Cardiac muscle cell (in vitro differentiated cells and primary cell): Measurements from ENCODE around the gene NUDT14. TPM values are rescaled to one million over a fixed set of nuclear protein-coding genes. Genes with fewer than 3 reads are reported as not detected.
A peak's percentile ranks its signal among the peaks of the same experiment; 100 is the strongest.

Experiments
- DNase-seq, 2 donors: peaks; one replicate each; pipeline versions ENCODE4 v3.0.0 to v3.0.0-alpha.2; 2010 to 2017; ENCODE audit warnings: low read depth in 1 of 2, low spot score in 1 of 2
- H3K27ac ChIP-seq: fragments of 200-600 bp; sonication (generic); 2 replicates; pipeline ENCODE4 v1.5.1; 2016
- H3K27me3 ChIP-seq: fragments of 200-600 bp; sonication (generic); 2 replicates; pipeline ENCODE4 v1.6.0; 2016; ENCODE audit warnings: control low read depth
- H3K36me3 ChIP-seq: fragments of 200-600 bp; sonication (generic); 2 replicates; pipeline ENCODE4 v1.5.1; 2016; ENCODE audit warnings: control low read depth
- H3K4me1 ChIP-seq: fragments of 200-600 bp; sonication (generic); 2 replicates; pipeline ENCODE4 v1.8.1; 2017; ENCODE audit warnings: low read depth, mild to moderate bottlenecking, mixed run types
- H3K4me3 ChIP-seq: fragments of 200-600 bp; sonication (generic); 2 replicates; pipeline ENCODE4 v1.5.1; 2016; ENCODE audit warnings: mild to moderate bottlenecking
- H3K9me3 ChIP-seq: fragments of 200-600 bp; sonication (generic); 2 replicates; pipeline ENCODE4 v1.5.1; 2017; ENCODE audit warnings: low read depth, mild to moderate bottlenecking, control low read depth
- CTCF ChIP-seq: IDR thresholded peaks from 2 replicates; pipeline ENCODE4 v1.5.1; 2012; ENCODE audit warnings: low read depth, mild to moderate bottlenecking, low read length
- polyA plus RNA-seq: library from polyadenylated mRNA; unstranded; fragments of >200 nt; fragmentation: Nextera tagmentation; extraction: Ambion mirVana; gene quantifications from 2 replicates; pipeline ENCODE4 v1.2.1, GENCODE V29; 2016
- total RNA-seq: library from RNA; depleted of rRNA; stranded (reverse); fragments of >200 nt; gene quantifications from 2 replicates; pipeline ENCODE4 v1.2.3, GENCODE V29; 2016

Gene NUDT14
- total and polyA plus RNA-seq, 2 experiments from 2014 or later: 41.3 to 64.3 TPM

GRCh38 chr14:105153739-105154475, 27.2 kb downstream of the NUDT14 start:
- no peak for TF ChIP-seq CTCF
- Histone ChIP-seq H3K4me3 (no peak overlapping the region), H3K9me3 (no peaks in the 10 kb centered on the region), H3K4me1 (peaks cover 9% of the 10 kb centered on the region), H3K36me3 (no peaks in the 10 kb centered on the region), H3K27me3 (no peaks in the 10 kb centered on the region), H3K27ac (no peak overlapping the region)
- DNase-seq: no peak

DNA sequence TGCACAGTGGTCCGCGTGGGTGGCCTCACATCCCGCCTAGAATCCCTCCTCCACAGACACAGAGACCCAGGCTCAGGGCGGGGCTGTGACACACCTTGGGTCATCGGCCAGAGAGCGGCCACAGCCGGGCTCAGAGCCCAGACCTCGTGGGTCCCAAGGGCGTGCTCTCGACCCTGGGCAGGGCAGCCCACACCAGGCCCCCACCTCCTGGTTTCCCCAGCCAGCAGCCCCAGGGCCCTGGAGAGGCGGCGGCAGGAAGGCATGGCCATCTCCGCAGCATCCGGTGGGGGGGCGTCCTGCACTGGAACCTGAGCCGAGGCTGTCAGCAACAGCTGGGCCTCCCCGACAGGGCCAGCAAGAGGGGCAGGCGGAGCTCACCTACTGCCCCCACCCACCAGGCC, 27.8 kb downstream of the NUDT14 start:
- H3K27ac ChIP-seq: no peak overlapping the region
- no peak for TF ChIP-seq CTCF
- no peak for DNase-seq

DNA sequence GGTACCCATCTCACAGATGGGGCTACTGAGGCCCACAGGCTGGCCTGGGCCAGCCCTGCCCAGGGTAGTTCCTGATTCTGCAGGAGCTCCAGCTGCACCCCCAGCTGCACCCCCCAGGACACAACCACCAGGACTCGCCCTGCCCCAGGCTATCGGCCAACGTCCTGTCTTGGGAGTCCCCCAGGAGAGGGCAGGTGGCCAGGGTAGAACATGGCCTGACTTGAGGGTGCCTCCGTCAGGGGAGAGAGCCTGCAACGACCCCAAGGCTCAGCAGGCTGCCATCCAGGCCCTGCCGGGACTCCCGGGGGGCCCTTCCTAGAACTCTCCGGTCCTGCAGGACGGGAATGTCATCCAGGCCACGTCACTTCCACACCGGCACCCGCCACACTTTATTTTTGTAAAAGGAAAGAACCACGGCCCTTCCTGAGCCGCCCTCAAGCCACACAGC, 28.3 kb downstream of the NUDT14 start:
- DNase-seq: no peak
- Histone ChIP-seq H3K36me3 (no peaks in the 10 kb centered on the region), H3K27me3 (no peaks in the 10 kb centered on the region), H3K4me1 (peaks cover 9% of the 10 kb centered on the region), H3K9me3 (no peaks in the 10 kb centered on the region), H3K27ac (peak overlapping the region; percentile 56), H3K4me3 (no peak overlapping the region)
- TF ChIP-seq CTCF: no peak

More for the DNA sequence above, 27.8 kb downstream of the NUDT14 start:
- Histone ChIP-seq H3K4me3 (no peak overlapping the region), H3K9me3 (no peaks in the 10 kb centered on the region), H3K4me1 (peaks cover 9% of the 10 kb centered on the region), H3K27me3 (no peaks in the 10 kb centered on the region), H3K36me3 (no peaks in the 10 kb centered on the region)

DNA sequence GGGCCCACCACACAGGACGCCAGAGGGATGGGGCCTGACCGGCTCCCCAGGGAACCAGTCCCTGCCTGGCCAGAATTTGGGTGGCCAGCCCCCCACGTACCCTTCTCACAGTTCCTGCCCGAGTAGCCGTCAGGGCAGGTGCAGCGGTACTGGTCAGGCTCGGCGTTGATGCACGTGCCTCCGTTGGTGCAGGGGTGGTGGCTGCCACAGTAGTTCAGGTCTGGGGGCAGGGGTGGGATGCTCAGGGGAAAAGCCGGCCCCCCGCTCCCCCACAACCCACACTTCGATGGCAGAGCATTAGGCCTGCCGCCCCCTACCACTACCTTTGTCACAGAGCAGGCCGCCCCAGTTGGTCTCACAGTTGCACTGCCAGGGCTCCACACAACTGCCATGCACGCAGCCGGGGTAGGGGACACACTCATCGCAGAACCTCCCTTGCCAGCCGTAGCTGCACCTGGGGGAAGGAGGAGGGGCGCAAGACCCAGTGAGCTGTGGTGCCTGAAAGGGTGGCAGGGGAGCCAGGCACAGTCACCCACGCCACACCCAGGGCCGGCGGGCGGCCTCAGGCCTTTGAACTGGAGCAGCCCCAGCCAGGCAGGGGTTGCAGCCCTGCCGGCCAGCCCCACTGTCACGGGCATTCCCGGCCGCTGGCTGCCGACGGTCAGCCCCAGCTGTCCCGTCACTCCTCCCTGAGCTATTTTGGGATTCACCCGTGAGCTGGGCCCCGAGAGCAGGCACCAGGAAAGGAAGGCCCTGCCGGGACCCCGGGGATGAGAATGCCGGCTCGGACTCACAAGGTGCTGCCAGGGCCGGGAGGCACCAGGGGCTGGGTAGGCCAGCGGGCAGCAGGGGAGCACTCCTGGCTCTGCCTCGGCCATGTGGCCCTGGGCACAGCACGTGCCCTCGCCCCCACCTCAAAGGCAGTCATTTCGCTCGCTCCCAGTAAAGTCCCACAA, 29.0 kb downstream of the NUDT14 start:
- no peaks in the 10 kb centered on the region for H3K27me3 ChIP-seq
- H3K9me3 ChIP-seq: no peaks in the 10 kb centered on the region
- no peaks in the 10 kb centered on the region for H3K36me3 ChIP-seq
- peaks cover 9% of the 10 kb centered on the region for H3K4me1 ChIP-seq
- no peak overlapping the region for H3K4me3 ChIP-seq
- peak overlapping the region; percentile 56 for H3K27ac ChIP-seq
- DNase-seq: peak in 1 of 2 donors; percentile 67
- no peak for TF ChIP-seq CTCF

GRCh38 chr14:105151084-105151837, 29.9 kb downstream of the NUDT14 start:
- DNase-seq: no peak
- Histone ChIP-seq H3K4me3 (no peak overlapping the region), H3K27ac (no peak overlapping the region), H3K9me3 (no peaks in the 10 kb centered on the region), H3K27me3 (no peaks in the 10 kb centered on the region), H3K4me1 (peaks cover 9% of the 10 kb centered on the region), H3K36me3 (no peaks in the 10 kb centered on the region)
- no peak for TF ChIP-seq CTCF
